CD4-positive, alpha-beta T cell treated with Interleukin-12 subunit alpha and Interleukin-12 subunit beta, for 1 hour (primary cell): ENCODE results near the gene PPOX.
A peak's percentile ranks its signal among the peaks of the same experiment; 100 is the strongest.

Experiments
- DNase-seq: peaks from one replicate; pipeline ENCODE4 v3.0.0-alpha.2; 2020

Gene PPOX

GRCh38 chr1:161165742-161166668 is at the start of gene PPOX:
PPOX (plus strand) TSS chr1:161166426; CDS start chr1:161166848, 422 bp downstream.
- DNase-seq: peak; percentile 95

- DNase-seq: peak; percentile 87
Measured at GRCh38 chr1:161117759-161118581, 48.3 kb upstream of the PPOX start, which contains the start of the genes NIT1 and PFDN2. NIT1 (plus strand) TSS chr1:161118105; CDS start chr1:161118177, 72 bp downstream. PFDN2 (minus strand) TSS chr1:161118037; CDS start chr1:161118026, 11 bp downstream.

GRCh38 chr1:161119092-161119903 is 46.9 kb upstream of the PPOX start:
- peak; percentile 80 for DNase-seq

- no peak for DNase-seq
Measured at GRCh38 chr1:161121042-161121650, 45.1 kb upstream of the PPOX start.

- no peak for DNase-seq
Measured at GRCh38 chr1:161121834-161122233, 44.4 kb upstream of the PPOX start.

GRCh38 chr1:161122967-161123366 is 43.3 kb upstream of the PPOX start:
- no peak for DNase-seq

- no peak for DNase-seq
Measured at GRCh38 chr1:161127649-161128048, 38.6 kb upstream of the PPOX start.

- DNase-seq: no peak
Measured at GRCh38 chr1:161128591-161129420, 37.4 kb upstream of the PPOX start.

- no peak for DNase-seq
Measured at GRCh38 chr1:161130266-161130665, 36.0 kb upstream of the PPOX start.

GRCh38 chr1:161131523-161132409 is 34.5 kb upstream of the PPOX start:
- DNase-seq: peak; percentile 36

GRCh38 chr1:161132410-161133219 is 33.6 kb upstream of the PPOX start, which contains the start of gene DEDD:
DEDD (minus strand) TSS chr1:161132667; CDS start chr1:161124462, 8,205 bp downstream.
- DNase-seq: peak; percentile 96

GRCh38 chr1:161133220-161133740 is 32.9 kb upstream of the PPOX start:
- no peak for DNase-seq

GRCh38 chr1:161137881-161138280 is 28.3 kb upstream of the PPOX start:
- no peak for DNase-seq

GRCh38 chr1:161138431-161138830 is 27.8 kb upstream of the PPOX start:
- no peak for DNase-seq

- peak; percentile 68 for DNase-seq
Measured at GRCh38 chr1:161139766-161140165, 26.5 kb upstream of the PPOX start.

- DNase-seq: no peak
Measured at GRCh38 chr1:161140755-161141400, 25.3 kb upstream of the PPOX start.

- no peak for DNase-seq
Measured at GRCh38 chr1:161145832-161146231, 20.4 kb upstream of the PPOX start.

GRCh38 chr1:161153176-161153575 is 13.1 kb upstream of the PPOX start:
- no peak for DNase-seq
